NCI-H2171 (cell line): Measurements from ENCODE around the gene HTN1.
"Not testable (repeated sequence)": the region's sequence is repeated elsewhere in the genome, so short reads cannot be mapped to it uniquely, and the experiment has no call there.

Source experiments
- DNase-seq: peaks from one replicate; lab custom pipeline; 2025; lab: John Stamatoyannopoulos, UW

HTN1 gene

GRCh38 chr4:70050138-70050537, at the start of gene HTN1:
HTN1 (plus strand) TSS chr4:70050438; CDS start chr4:70053077, 2,639 bp downstream.
- not testable (repeated sequence) for DNase-seq

- no peak for DNase-seq
These were observed 49.5 kb upstream of the HTN1 start for GRCh38 chr4:70000711-70001110.

- DNase-seq: no peak
These were observed 47.7 kb upstream of the HTN1 start for GRCh38 chr4:70002507-70002906.

GRCh38 chr4:70008771-70009170, 41.5 kb upstream of the HTN1 start:
- no peak for DNase-seq

GRCh38 chr4:70019006-70019405, 31.2 kb upstream of the HTN1 start:
- DNase-seq: not testable (repeated sequence)

GRCh38 chr4:70023218-70023617, 27.0 kb upstream of the HTN1 start:
- DNase-seq: no peak

- DNase-seq: no peak
These were observed 23.2 kb upstream of the HTN1 start for GRCh38 chr4:70027011-70027410.

GRCh38 chr4:70028159-70028558, 22.1 kb upstream of the HTN1 start, which contains the start of gene HTN3:
HTN3 (plus strand) TSS chr4:70028459; CDS start chr4:70030741, 2,282 bp downstream.
- not testable (repeated sequence) for DNase-seq

GRCh38 chr4:70037559-70037958, 12.7 kb upstream of the HTN1 start:
- not testable (repeated sequence) for DNase-seq

- DNase-seq: not testable (repeated sequence)
These were observed 10.3 kb upstream of the HTN1 start for GRCh38 chr4:70039928-70040327.

- no peak for DNase-seq
These were observed 8.5 kb upstream of the HTN1 start for GRCh38 chr4:70041652-70042286.

GRCh38 chr4:70056534-70056933, 6.3 kb downstream of the HTN1 start:
- DNase-seq: not testable (repeated sequence)

GRCh38 chr4:70057651-70058050, 7.4 kb downstream of the HTN1 start:
- no peak for DNase-seq

- no peak for DNase-seq
These were observed 8.9 kb downstream of the HTN1 start for GRCh38 chr4:70059149-70059548.

GRCh38 chr4:70062000-70062399, 11.8 kb downstream of the HTN1 start:
- DNase-seq: no peak

- DNase-seq: no peak
These were observed 30.0 kb downstream of the HTN1 start for GRCh38 chr4:70080205-70080604.

GRCh38 chr4:70099206-70099605, 49.0 kb downstream of the HTN1 start:
- DNase-seq: no peak
